HL-60 (cell line): ENCODE results near the gene OR2A7.
"Not testable (repeated sequence)": the region's sequence is repeated elsewhere in the genome, so short reads cannot be mapped to it uniquely, and the experiment has no call there.

Experiments
- GABPA ChIP-seq: IDR thresholded peaks from 2 replicates; pipeline ENCODE4 v1.6.1; 2012; ENCODE audit warnings: low read depth
- POLR2AphosphoS5 ChIP-seq: IDR thresholded peaks from 2 replicates; pipeline ENCODE4 v1.6.1; 2012; ENCODE audit warnings: low read depth
- SPI1 ChIP-seq: IDR thresholded peaks from 2 replicates; pipeline ENCODE4 v1.6.1; 2012; ENCODE audit warnings: low read depth, mild to moderate bottlenecking, borderline replicate concordance
- TF ChIP-seq, protein P1 (sequence below): IDR thresholded peaks from one replicate; pipeline ENCODE4 v1.5.1; 2011; ENCODE audit warnings: low read length, control low read depth, inconsistent platforms; ENCODE audit not compliant: insufficient read depth

DNA sequence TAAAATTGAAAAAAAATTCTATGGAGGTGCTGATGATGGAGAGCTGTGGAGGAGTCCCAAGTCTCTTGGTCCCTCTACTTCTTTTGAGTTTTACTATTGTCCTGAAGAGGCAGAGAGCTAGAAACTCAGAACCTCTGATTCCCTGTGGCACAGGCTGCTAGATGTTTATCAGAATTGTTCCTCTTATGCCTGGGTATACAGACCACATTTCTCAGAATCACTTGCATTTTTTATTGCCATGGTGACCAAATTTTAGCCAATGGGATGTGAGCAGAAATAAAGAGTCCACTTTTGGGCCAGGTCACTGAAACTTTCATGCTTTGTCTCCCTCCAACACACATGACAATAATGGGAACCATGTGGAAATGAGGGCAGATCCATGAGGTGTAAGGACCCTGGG lies 40.9 kb downstream of the OR2A7 start:
- not testable (repeated sequence) for TF ChIP-seq POLR2AphosphoS5, SPI1, GABPA
- TF ChIP-seq, protein P1, sequence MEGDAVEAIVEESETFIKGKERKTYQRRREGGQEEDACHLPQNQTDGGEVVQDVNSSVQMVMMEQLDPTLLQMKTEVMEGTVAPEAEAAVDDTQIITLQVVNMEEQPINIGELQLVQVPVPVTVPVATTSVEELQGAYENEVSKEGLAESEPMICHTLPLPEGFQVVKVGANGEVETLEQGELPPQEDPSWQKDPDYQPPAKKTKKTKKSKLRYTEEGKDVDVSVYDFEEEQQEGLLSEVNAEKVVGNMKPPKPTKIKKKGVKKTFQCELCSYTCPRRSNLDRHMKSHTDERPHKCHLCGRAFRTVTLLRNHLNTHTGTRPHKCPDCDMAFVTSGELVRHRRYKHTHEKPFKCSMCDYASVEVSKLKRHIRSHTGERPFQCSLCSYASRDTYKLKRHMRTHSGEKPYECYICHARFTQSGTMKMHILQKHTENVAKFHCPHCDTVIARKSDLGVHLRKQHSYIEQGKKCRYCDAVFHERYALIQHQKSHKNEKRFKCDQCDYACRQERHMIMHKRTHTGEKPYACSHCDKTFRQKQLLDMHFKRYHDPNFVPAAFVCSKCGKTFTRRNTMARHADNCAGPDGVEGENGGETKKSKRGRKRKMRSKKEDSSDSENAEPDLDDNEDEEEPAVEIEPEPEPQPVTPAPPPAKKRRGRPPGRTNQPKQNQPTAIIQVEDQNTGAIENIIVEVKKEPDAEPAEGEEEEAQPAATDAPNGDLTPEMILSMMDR: not testable (repeated sequence)
